ENCODE data around the gene SETD6.

Gene SETD6

DNA sequence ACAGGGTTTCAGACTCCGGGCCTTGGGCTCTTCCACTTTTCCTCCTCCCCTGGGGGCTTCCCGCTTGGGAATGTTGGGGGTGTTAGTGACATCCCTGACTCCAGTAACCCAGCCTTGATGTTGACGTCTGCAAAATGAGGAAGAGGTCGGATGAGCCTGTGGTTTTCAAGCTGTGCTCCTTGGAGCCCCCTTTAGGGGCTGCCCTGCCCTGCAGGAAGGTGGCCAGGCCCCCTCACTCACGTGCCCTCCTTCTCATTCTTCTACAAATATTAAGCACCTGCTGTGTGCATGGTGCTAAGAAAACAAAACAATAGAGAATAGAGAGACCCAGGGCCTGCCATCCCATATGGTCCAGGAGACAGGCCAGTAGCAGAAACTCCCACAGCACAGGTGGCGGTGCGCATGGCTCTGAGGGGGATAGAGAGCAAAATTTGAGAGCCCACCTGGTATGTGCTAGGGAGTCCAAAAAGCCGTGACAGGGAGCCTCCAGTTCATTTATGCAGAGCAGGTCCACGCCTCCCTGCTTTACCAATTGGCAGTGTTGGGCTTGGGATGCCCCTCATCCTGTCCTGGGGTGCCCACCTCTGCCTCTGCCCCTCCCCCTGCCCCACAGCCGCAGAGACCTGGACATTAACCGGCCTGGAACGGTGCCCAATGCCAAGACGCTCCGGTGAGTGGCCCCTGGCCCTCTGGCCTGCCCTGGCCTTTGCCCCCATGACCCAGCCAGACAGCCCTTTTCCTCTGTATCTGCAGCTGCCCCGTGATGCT, 7.9 kb upstream of the SETD6 start:
- in situ Hi-C loops (cut with MboI; ENCODE audit: low sequenced_read_pairs) = no loop called here

DNA sequence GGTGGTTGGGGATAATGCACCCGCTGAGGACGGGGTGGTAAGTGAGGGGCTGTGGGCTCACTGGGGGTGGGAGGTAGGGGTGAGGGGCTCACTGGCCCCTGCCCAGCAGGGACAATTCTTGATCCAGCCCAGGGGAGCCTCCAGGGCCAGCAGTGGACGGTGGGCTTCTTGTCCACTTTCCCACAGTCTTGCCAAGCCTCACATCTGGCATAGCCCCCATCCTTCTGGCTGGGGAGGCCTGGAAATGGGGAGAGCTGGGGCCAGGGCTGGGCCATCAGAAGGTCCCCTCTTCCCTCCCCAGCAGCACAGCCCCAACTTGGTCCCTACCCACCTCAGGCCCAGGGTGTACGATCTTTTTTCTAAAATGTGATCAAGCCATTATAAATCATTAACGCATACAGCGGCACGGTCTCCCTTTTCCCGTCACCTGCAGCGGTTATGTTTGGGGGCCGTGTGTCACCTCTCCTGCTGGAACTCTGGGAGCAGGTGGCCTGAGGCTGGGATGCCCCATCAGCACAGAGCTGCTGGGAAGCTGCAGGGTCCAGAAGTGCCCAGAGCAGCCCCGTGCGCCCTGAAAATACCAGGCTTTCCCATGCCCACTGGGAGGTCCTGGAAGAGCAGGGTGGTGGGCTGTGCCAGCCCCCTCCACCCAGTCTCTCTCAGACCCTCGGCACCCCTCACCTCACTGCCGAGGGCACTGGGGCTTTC, 7.2 kb upstream of the SETD6 start:
- in situ Hi-C loops (cut with MboI; ENCODE audit: low sequenced_read_pairs) = no loop called here

DNA sequence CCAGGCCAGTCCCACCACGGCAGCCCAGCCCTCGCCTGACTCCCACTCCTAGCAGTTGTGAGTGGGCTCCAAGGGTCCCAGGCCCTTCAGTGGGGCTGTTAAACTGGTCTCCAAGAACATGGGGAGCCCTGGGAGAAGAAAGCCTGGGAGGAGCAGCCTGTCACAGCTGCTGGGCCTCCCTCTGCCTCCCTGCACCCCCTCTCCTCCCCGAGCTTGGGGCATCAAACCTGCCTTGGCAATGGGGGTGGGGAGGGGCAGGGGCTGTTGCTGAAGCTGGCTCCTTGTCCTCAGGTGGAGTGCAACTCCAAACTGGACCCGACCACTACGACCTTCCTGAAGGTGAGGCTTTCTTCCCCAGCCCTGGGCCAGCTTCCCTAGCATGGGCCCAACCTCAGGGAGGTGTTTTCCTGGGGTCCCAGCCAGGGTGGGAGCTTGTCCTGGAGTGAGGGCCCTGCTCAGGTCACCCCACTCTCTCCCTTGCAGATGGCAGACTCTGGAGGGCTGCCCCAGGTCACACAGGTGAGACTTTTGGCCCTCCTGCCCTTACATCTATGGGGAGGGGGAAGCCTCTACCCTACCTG, 6.6 kb upstream of the SETD6 start:
- in situ Hi-C loops (cut with MboI; ENCODE audit: low sequenced_read_pairs) = no loop called here

DNA sequence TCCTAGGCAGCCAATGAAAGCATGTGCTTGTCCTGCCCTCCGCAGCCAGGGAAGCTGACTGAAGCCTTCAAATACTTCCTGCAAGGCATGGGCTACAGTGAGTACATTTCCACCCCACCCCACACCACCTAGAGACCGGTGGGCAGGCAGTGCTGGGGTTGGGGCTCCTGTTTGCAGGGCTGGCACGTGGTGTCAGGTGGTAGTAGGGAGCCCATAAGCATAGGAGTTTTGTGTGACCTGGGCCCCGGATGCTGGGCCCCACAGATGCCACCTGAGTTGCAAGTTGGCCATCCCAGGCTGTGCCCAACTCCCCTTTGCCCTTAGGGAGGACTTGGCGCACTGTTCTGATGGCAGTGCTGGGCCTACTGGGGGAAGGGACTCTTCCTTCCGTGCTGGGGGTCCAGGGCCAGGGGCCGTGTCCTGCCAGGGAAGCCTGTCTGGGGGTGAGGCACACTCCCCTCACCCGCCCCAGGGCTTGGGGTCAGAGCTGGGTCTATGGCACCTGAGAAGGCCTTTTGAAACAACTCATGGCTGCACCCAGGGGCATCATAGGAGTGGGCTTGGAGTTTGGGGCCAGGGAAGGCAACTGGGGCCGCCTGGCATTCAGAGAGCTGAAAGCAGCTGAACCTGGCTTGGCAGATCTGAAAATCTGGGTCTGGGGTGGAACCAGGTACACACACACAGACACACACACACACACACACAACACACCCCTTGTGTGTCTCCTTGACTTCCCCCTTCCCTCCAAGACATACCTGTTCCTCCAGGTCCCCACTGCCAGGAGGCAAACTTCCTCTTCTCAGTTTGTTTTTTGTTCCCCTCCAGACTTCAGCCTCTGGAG, 5.8 kb upstream of the SETD6 start:
- in situ Hi-C loops (cut with MboI; ENCODE audit: low sequenced_read_pairs) = no loop called here

DNA sequence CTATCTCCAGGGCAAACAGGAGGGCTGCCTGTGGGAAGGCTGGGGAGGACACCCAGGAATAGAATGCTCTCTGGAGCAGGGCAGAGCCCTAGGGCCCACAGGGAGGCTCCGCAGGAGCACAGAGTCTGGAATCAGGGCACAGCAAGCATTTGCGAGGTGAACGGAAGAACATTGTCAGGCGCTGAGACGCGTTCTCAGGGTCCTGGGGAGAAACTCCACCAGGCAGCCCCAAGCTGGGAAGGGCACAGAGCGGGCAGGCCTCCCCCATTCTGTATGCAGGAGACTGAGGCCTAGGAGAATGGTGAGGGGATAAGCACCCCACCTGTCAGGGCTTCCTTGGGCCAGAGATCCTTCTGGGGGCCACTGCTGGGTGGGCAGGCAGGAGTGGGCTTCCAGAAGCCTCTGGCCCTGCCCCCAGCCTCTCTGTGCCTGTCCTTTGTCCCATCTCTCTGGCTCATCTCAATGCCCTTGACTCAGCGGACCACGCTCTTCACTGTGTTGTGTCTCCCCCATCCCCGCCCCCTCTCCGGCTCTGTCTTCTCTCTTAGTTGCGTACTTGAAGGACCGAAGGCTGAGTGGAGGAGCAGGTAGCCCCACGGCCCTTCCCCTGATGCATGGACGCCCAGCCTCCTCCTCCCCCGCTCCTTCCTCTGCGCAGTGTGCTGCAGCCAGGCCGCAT, 5.1 kb upstream of the SETD6 start:
- in situ Hi-C loops (cut with MboI; ENCODE audit: low sequenced_read_pairs) = no loop called here

DNA sequence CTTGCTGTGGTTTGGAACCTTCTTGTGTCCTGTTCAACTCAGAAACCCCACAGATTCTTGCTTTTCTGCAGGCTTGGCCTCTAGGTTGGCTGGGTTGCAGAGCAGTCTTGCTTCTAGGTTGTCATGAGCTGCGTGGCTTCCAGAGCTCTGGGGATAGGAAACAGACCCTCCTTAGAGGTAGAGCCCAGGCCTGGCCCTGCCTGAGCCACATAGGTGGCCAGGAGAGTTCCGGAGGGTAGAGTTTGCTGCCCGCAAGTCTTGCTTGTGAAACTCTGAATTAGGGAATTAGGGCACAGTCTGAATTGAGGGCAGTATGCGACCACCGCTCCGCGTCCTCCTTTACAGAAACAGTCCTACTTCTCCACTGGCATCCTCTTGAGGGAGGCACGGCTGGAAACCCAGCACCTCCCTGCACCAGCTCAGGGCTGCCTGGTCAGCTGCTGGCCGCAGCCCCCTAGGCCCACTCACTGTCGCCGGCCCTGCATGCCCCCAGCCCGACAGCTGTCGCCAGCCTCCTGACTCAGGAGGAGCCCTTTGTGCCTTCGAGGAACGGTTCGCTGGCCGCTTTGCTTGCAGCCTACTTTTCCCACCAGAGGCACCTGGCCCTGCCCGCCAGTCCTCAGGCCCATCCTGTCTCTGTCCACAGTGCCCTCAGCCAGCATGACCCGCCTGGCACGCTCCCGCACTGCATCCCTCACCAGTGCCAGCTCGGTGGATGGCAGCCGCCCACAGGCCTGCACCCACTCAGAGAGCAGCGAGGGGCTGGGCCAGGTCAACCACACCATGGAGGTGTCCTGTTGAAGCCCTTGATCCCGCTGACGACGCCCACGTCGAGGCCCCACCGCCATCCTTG, 4.3 kb upstream of the SETD6 start:
- in situ Hi-C loops (cut with MboI; ENCODE audit: low sequenced_read_pairs) = no loop called here

DNA sequence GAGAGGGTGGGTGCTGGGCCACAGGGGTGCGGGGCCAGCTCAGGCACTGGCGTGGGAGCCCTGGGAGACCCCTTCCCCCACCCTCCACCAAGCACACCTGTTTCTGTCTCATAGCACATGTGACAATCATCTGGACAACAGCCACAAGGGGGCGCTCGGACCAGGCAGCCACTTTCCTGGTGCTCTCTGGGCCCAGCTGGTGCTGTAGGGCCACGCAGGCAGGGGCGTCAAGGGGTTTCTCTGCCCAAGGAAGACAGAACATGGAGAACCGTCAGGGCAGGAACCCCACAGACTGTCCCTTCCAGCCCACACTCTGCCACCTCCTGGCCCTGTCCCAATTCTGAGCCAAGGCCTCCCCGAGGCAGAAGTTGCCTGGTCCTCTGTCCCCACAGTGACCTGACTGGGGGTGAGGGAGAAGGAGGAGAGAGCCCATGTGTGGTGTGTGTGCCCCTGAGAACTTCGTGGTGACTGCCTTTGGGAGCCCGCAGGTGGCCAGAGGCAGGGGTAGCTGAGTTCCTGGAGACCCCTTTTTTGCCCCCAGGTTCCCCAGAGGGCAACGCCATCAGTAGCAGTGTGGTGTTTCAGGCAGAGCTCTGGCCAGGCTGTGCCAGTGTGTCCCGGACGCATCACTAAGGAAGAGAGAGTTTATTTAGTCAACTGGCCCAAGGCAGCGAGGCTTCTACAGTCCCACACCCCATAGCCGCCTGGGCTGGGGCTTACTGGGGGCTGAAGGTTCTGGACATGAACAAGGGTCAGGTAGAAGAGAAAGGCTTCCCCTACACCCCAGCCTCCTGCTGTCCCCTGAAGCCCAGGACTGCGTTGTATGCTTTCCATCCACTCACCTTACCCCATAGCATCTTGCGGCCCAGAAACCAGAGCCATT, 3.1 kb upstream of the SETD6 start:
- in situ Hi-C loops (cut with MboI; ENCODE audit: low sequenced_read_pairs) = no loop called here

DNA sequence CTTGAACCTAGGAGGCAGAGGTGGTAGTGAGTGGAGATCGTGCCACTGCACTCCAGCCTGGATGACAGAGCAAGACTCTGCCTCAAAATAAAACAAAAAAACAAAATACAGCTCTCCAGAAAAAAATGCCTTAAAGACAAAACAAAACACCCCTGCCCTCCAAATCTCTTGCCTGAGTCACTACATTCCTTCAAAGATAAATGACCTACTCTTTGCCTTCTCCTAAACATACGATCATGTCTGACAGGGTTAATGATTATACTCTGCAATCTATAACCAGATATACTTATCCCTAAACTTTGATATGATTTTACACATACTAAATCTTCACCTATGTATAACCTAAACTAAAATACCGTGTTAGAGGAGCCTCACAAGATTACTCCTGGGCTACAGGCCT, 1.4 kb upstream of the SETD6 start:
- in situ Hi-C loops (cut with MboI; ENCODE audit: low sequenced_read_pairs) = no loop called here

DNA sequence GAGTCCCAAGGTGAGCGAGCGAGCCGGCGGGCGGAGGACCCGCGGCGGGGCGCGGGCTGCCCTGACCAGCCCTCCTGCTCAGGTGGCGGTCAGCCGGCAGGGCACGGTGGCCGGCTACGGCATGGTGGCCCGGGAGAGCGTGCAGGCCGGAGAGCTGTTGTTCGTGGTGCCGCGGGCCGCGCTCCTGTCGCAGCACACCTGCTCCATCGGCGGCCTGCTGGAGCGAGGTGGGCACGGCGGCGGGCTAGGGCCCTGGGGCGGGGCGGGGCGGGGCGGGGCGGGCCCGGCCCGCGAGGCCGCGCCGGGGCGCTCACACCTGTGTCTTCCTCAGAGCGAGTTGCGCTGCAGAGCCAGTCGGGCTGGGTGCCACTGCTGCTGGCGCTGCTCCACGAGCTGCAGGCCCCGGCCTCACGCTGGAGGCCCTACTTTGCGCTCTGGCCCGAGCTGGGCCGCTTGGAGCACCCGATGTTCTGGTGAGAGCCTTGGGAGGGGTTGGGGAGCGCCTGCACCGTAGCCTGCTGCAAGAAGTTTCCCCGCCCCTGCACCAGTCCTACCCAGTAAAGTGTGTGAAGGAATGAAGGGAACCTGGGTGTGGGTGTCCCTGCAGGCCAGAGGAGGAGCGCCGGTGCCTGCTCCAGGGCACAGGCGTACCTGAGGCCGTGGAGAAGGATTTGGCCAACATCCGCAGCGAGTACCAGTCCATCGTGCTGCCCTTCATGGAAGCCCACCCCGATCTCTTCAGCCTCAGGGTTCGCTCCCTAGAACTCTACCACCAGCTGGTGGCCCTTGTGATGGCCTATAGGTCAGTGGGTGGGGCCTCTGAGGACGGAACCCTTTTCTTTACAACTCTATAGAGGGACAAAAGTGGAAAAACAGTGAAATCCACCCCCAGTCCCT, 802 bp downstream of the SETD6 start:
- in situ Hi-C loops (cut with MboI; ENCODE audit: low sequenced_read_pairs) = no loop called here

DNA sequence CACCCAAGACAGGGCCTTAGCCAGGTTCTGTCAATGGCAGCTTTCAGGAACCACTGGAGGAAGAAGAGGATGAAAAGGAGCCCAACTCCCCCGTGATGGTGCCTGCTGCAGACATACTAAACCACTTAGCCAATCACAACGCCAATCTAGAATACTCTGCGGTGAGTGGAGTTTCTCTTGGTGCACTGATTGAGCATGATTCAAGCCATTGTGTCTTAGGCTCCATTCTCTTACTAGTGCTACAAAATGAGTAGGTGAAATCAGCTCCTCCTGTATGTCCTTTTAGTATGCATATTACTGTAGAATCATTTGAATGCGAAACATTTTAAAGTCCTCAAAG, 1.4 kb downstream of the SETD6 start:
- in situ Hi-C loops (cut with MboI; ENCODE audit: low sequenced_read_pairs) = no loop called here

DNA sequence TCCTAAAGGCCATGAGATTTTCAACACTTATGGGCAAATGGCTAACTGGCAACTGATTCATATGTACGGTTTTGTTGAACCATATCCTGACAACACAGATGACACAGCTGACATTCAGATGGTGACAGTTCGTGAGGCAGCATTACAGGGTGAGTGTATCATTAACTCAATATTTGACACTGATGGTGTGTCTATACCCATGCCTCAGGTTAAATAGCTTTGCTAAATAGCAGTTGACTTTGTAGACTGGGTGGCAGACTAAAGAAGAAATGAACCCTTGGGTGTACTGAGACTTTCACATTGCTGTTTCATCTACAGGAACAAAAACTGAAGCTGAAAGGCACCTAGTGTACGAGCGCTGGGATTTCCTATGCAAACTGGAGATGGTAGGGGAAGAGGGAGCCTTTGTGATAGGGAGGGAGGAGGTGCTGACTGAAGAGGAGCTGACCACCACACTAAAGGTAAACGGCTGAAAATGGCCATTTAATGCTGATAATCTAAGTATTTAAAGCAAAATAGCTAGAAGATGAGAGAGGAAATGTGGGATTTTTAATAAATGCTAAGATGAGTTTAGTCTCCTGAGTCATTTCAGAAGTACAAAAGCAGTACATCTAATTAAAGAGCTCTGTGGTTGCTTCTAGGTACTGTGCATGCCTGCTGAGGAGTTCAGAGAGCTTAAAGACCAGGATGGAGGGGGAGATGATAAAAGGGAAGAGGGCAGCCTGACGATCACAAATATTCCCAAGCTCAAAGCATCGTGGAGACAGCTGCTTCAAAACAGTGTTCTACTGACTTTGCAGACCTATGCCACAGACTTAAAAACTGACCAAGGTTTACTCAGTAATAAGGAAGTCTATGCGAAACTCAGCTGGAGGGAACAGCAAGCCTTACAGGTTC, 3.0 kb downstream of the SETD6 start:
- in situ Hi-C loops (cut with MboI; ENCODE audit: low sequenced_read_pairs) = no loop called here

DNA sequence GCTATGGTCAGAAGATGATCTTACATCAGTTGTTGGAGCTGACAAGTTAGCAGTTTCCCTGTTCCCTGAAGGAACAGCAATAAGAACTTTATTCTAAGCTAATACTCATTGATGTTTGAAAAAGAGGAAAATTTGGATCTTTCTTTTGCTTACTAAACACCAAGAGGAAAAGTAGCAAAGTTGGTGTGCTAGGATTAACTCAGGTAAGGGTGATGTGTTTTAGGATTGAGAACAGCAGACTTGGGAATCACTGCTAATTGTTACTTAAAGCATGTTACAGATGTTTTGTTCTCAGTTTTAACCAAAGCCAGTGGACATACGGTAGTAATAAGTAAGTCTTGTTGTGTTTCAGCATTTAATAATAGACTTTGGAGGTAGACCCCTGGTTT, 3.7 kb downstream of the SETD6 start:
- in situ Hi-C loops (cut with MboI; ENCODE audit: low sequenced_read_pairs) = no loop called here

DNA sequence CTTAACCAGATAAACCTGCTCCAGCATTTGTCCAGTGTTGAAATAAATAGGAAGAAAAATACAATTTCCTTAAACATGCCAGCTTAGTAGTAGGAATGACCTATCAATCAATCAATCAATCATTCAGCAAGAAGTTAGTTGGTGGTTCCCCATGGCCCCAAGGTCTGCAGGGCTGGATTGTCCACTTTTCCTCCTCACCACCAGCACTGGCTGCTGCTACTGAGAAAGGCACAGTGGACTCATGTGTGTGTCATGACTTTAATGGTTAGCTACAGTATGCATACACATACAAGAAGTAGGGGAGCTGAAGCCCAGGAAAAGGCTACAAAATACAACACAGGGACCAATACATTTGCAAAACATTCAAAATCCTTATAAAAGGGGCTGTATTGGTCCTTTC, 4.4 kb downstream of the SETD6 start:
- in situ Hi-C loops (cut with MboI; ENCODE audit: low sequenced_read_pairs) = no loop called here

DNA sequence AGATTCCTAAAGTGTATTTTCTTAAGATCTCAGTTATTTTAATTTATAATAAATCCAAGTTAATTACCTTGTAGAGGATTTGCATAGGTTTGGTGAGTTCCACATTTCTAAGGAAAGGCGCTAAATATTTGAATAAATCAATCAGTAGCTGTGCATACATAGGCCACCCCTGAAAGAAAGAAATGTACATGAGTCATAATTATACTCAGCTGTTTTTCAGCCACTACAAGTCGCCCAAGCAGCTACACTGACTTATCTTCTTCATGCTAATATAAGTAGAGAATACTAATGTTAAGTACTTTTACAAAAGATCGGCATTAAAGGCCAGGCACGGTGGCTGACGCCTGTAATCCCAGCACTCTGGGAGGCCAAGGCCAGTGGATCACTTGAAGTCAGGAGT, 14.9 kb downstream of the SETD6 start:
- in situ Hi-C loops (cut with MboI; ENCODE audit: low sequenced_read_pairs) = no loop called here

DNA sequence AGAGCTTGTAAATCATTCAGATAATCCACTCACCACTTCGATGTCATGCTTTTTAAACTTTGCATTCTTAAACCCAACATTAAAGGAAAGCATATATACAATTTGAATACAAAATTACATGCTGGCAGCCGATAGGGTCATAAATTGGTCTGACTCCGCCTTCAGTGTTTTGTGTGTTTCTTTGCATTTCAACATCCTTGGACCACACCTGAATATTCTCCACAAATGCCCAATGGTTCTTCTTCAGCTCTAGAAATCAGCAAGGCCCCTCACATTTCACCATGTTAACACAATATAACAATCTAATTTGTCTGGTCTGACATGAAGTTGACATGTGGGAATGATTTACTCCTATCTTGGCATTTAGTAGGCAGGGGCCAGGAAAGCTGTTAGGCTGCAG, 17.1 kb downstream of the SETD6 start:
- in situ Hi-C loops (cut with MboI; ENCODE audit: low sequenced_read_pairs) = no loop called here

DNA sequence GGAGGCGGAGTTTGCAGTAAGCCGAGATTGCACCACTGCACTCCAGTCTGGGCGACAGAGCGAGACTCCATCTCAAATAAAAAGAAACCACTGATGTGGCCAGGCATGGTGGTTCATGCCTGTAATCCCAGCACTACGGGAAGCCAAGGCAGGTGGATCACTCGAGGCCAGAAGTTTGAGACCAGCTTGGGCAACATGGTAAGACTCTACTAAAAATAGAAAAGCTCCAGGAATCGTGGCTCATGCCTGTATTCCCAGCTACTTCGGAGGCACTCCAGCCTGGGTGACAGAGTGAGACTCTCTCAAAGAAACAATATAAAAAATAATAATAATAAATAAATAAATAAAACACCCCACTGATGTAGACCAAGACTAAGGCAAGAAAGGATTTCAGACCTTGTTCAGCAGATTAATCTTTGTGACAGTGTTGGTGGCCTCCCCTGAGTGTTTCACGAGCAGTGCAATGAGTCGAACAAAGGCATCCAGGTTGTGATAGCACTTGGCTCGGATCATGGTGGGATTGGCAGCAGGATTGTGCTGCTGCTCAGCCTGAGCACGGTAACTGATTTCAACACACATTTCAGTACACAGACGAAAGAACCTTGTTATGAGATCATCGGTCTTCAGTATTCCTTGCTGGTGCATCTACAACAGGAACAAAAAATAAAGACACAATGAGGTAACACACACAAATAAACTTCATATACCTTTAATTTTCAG, 18.6 kb downstream of the SETD6 start:
- in situ Hi-C loops (cut with MboI; ENCODE audit: low sequenced_read_pairs) = no loop called here
